ENCODE data around the gene SORCS2.

DNA sequence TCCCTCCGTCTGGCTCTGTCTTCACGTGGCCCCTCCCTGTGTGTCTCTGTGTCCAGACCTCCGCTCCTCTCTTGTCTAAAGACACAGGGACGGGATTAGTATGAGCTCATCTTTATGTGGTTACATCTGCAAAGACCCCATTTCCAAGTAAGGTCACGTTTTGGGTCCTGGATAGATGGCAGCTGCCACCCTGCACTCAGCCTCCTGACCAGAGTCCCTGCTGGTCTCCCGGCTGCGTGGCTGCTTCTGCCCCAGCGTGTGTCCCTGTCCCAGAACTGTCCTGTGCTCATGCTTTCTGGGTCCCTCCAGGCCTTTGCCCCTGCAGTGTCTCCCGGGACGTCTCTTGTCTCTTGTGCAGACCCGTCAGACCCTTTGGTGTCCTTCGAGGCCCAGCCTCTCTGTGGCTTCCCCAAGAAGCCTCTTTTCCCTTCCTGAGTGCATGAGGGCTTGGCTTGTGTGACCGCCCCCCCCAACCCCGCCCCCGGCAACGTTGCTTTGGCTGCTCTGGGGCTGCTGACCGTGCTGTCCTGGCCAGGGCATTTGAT, 135.1 kb downstream of the SORCS2 start:
- TF ChIP-seq ELF4 (IDR thresholded peaks at IDR 0.05) (no peak), FOXK2 (IDR thresholded peaks at IDR 0.05) (no peak), CTBP1 (IDR thresholded peaks at IDR 0.05; ENCODE audit: borderline replicate concordance) (no peak), BHLHE40 (IDR thresholded peaks at IDR 0.05; ENCODE audit: borderline replicate concordance) (no peak), FOXM1 (IDR thresholded peaks at IDR 0.05; ENCODE audit: borderline replicate concordance) (no peak), SP1 (IDR thresholded peaks at IDR 0.05) (no peak), FOXA1 (IDR thresholded peaks at IDR 0.05) (no peak), TARDBP (IDR thresholded peaks at IDR 0.05) (no peak)
